ENCODE results near the gene FBXO42.
A peak's percentile ranks its signal among the peaks of the same experiment; 100 is the strongest.
"Not testable (repeated sequence)": the region's sequence is repeated elsewhere in the genome, so short reads cannot be mapped to it uniquely, and the experiment has no call there.

The FBXO42 gene

GRCh38 chr1:16349847-16350406 lies 2.4 kb downstream of the FBXO42 start:
- Histone ChIP-seq H2AFZ (ENCODE audit: low read depth) (no peak overlapping the region), H3K4me3 (IDR thresholded peaks at IDR 0.05; ENCODE audit: insufficient read depth, low read depth, low read length) (no peak overlapping the region), H3K9ac (no peak overlapping the region), H3K36me3 (ENCODE audit: insufficient read depth) (no peaks in the 10 kb centered on the region), H3K4me1 (ENCODE audit: low read depth, poor library complexity, severe bottlenecking) (peaks cover 24% of the 10 kb centered on the region), H3K79me2 (ENCODE audit: insufficient read depth, low read depth) (peaks cover 71% of the 10 kb centered on the region), H4K20me1 (ENCODE audit: insufficient read depth) (no peaks in the 10 kb centered on the region), H3K4me2 (peak overlapping the region; percentile 86), H3K27ac (no peak overlapping the region), H3K27me3 (ENCODE audit: insufficient read depth, low read depth) (no peaks in the 10 kb centered on the region)
- TF ChIP-seq CTCF (conservative IDR thresholded peaks at IDR 0.05; ENCODE audit: low read depth, low read length), result no peak

- Histone ChIP-seq H3K4me2 (no peak overlapping the region), H3K79me2 (ENCODE audit: insufficient read depth, low read depth) (peaks cover 82% of the 10 kb centered on the region), H4K20me1 (ENCODE audit: insufficient read depth) (no peaks in the 10 kb centered on the region), H3K9ac (no peak overlapping the region), H3K36me3 (ENCODE audit: insufficient read depth) (no peaks in the 10 kb centered on the region), H3K4me3 (IDR thresholded peaks at IDR 0.05; ENCODE audit: insufficient read depth, low read depth, low read length) (no peak overlapping the region), H3K27me3 (ENCODE audit: insufficient read depth, low read depth) (no peaks in the 10 kb centered on the region), H3K4me1 (ENCODE audit: low read depth, poor library complexity, severe bottlenecking) (peaks cover 24% of the 10 kb centered on the region), H3K27ac (no peak overlapping the region), H2AFZ (ENCODE audit: low read depth) (no peak overlapping the region)
- no peak for TF ChIP-seq CTCF (conservative IDR thresholded peaks at IDR 0.05; ENCODE audit: low read depth, low read length)
Measured at GRCh38 chr1:16348414-16349182, 3.7 kb downstream of the FBXO42 start.

- not testable (repeated sequence) for H3K9ac ChIP-seq; H3K4me2 ChIP-seq; H3K4me3 ChIP-seq (IDR thresholded peaks at IDR 0.05; ENCODE audit: insufficient read depth, low read depth, low read length); H3K27me3 ChIP-seq (ENCODE audit: insufficient read depth, low read depth); H3K27ac ChIP-seq; H3K4me1 ChIP-seq (ENCODE audit: low read depth, poor library complexity, severe bottlenecking); H2AFZ ChIP-seq (ENCODE audit: low read depth); H3K36me3 ChIP-seq (ENCODE audit: insufficient read depth); H4K20me1 ChIP-seq (ENCODE audit: insufficient read depth)
- H3K79me2 ChIP-seq (ENCODE audit: insufficient read depth, low read depth), result peaks cover 67% of the 10 kb centered on the region; the same call in 1 of the 2 replicates
Measured at GRCh38 chr1:16343276-16343675, 9.0 kb downstream of the FBXO42 start.

- Histone ChIP-seq H3K79me2 (ENCODE audit: insufficient read depth, low read depth) (peaks cover 60% of the 10 kb centered on the region; the same call in 1 of the 2 replicates), H4K20me1 (ENCODE audit: insufficient read depth) (no peaks in the 10 kb centered on the region)
Measured at GRCh38 chr1:16342331-16343062, 9.8 kb downstream of the FBXO42 start.

More at GRCh38 chr1:16342331-16343062, 9.8 kb downstream of the FBXO42 start:
- TF ChIP-seq CTCF (conservative IDR thresholded peaks at IDR 0.05; ENCODE audit: low read depth, low read length), result no peak
- H2AFZ ChIP-seq (ENCODE audit: low read depth), result no peak overlapping the region
- no peak overlapping the region for H3K9ac ChIP-seq
- no peak overlapping the region for H3K4me3 ChIP-seq (IDR thresholded peaks at IDR 0.05; ENCODE audit: insufficient read depth, low read depth, low read length)
- no peaks in the 10 kb centered on the region for H3K36me3 ChIP-seq (ENCODE audit: insufficient read depth)
- H3K27me3 ChIP-seq (ENCODE audit: insufficient read depth, low read depth), result no peaks in the 10 kb centered on the region
- H3K4me1 ChIP-seq (ENCODE audit: low read depth, poor library complexity, severe bottlenecking), result no peaks in the 10 kb centered on the region
- H3K4me2 ChIP-seq, result no peak overlapping the region
- no peak overlapping the region for H3K27ac ChIP-seq

Measured in KMS-11 (cell line).